Chondrocyte (in vitro differentiated cells): ENCODE measurements around the gene FBXW8. TPM values are rescaled to one million over a fixed set of nuclear protein-coding genes. Genes with fewer than 3 reads are reported as not detected.

Source experiments
- DNase-seq: peaks from one replicate; pipeline ENCODE4 v3.0.0; 2021; ENCODE audit warnings: mixed read lengths, low spot score
- H3K27ac Mint-ChIP-seq: one replicate; pipeline ENCODE4 v1.8.0; 2021; ENCODE audit warnings: mild to moderate bottlenecking, moderate library complexity, mixed read lengths; ENCODE audit not compliant: unreplicated experiment
- H3K27me3 Mint-ChIP-seq: 2 replicates; pipeline ENCODE4 v1.8.0; 2021; ENCODE audit warnings: low read depth, mixed read lengths
- H3K36me3 Mint-ChIP-seq: 2 replicates; pipeline ENCODE4 v1.8.0; 2021; ENCODE audit warnings: low read depth, mixed read lengths
- H3K4me1 Mint-ChIP-seq: 2 replicates; pipeline ENCODE4 v1.8.0; 2021; ENCODE audit warnings: low read depth, mild to moderate bottlenecking, mixed read lengths
- H3K4me3 Mint-ChIP-seq: one replicate; pipeline ENCODE4 v1.8.0; 2021; ENCODE audit warnings: mild to moderate bottlenecking, moderate library complexity, mixed read lengths; ENCODE audit not compliant: unreplicated experiment
- H3K9me3 Mint-ChIP-seq: 2 replicates; pipeline ENCODE4 v1.8.0; 2021; ENCODE audit warnings: low read depth, mixed read lengths
- total RNA-seq: library from RNA; stranded (reverse); gene quantifications from 3 replicates; pipeline ENCODE4 v1.2.1, GENCODE V29; 2021
- TF ChIP-seq, protein P1 (sequence below): fragments of 200-600 bp; sonication (generic); IDR thresholded peaks from 2 replicates; pipeline ENCODE4 v1.5.0; 2021; ENCODE audit warnings: antibody characterized with exemption, mild to moderate bottlenecking, moderate library complexity

Gene FBXW8
- total RNA-seq, 1 donor from 2014 or later, result 30.3 TPM

DNA sequence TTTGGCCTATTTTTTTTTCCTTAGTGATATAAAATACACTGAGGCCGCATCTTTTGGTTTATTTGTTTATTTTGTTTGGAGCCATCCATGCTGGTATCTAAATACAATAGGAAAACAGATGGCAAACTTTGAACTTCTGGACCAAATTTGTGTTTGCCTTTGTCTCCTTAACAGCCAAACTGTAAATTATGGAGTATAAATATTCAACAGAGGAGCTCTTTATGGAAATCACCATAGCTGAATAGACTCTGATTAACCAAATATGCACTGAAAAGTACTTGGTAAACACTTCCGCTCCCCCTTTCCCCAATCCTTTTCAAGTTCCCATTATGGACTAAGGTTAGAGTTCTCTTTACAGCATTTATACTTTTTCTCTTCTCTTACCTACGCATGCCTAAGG, 107.9 kb downstream of the FBXW8 start:
- no peak for DNase-seq
- no peak overlapping the region for H3K27ac Mint-ChIP-seq
- peaks cover 9% of the 10 kb centered on the region for H3K9me3 Mint-ChIP-seq
- no peak overlapping the region for H3K4me3 Mint-ChIP-seq
- TF ChIP-seq, protein P1, sequence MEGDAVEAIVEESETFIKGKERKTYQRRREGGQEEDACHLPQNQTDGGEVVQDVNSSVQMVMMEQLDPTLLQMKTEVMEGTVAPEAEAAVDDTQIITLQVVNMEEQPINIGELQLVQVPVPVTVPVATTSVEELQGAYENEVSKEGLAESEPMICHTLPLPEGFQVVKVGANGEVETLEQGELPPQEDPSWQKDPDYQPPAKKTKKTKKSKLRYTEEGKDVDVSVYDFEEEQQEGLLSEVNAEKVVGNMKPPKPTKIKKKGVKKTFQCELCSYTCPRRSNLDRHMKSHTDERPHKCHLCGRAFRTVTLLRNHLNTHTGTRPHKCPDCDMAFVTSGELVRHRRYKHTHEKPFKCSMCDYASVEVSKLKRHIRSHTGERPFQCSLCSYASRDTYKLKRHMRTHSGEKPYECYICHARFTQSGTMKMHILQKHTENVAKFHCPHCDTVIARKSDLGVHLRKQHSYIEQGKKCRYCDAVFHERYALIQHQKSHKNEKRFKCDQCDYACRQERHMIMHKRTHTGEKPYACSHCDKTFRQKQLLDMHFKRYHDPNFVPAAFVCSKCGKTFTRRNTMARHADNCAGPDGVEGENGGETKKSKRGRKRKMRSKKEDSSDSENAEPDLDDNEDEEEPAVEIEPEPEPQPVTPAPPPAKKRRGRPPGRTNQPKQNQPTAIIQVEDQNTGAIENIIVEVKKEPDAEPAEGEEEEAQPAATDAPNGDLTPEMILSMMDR, result no peak
- peaks cover 16% of the 10 kb centered on the region for H3K4me1 Mint-ChIP-seq
- H3K27me3 Mint-ChIP-seq, result no peaks in the 10 kb centered on the region
- peaks cover 32% of the 10 kb centered on the region for H3K36me3 Mint-ChIP-seq

DNA sequence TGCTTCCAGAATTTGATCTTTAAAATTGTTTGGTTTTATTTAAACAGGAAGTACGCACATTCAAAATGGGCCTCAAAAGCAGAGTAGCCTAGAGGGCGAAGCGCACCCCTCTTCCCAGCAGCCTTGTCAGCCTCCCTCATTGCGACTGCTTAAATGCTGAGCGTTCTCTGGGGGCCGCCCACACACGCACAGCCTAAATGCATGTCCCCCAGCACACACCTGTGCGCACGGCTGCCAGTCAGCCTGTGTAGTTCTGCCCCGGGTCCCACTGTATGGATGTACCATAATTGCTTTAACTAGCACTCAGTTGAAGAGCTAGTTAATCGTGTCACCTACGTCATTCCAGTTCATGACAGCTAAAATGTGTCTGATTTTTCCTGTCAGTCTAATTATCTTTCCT, 109.1 kb downstream of the FBXW8 start:
- H3K36me3 Mint-ChIP-seq, result peaks cover 24% of the 10 kb centered on the region
- DNase-seq, result no peak
- no peak overlapping the region for H3K4me3 Mint-ChIP-seq
- H3K9me3 Mint-ChIP-seq, result no peaks in the 10 kb centered on the region
- peaks cover 11% of the 10 kb centered on the region for H3K4me1 Mint-ChIP-seq
- H3K27ac Mint-ChIP-seq, result no peak overlapping the region
- TF ChIP-seq, protein P1, result no peak
- H3K27me3 Mint-ChIP-seq, result no peaks in the 10 kb centered on the region

DNA sequence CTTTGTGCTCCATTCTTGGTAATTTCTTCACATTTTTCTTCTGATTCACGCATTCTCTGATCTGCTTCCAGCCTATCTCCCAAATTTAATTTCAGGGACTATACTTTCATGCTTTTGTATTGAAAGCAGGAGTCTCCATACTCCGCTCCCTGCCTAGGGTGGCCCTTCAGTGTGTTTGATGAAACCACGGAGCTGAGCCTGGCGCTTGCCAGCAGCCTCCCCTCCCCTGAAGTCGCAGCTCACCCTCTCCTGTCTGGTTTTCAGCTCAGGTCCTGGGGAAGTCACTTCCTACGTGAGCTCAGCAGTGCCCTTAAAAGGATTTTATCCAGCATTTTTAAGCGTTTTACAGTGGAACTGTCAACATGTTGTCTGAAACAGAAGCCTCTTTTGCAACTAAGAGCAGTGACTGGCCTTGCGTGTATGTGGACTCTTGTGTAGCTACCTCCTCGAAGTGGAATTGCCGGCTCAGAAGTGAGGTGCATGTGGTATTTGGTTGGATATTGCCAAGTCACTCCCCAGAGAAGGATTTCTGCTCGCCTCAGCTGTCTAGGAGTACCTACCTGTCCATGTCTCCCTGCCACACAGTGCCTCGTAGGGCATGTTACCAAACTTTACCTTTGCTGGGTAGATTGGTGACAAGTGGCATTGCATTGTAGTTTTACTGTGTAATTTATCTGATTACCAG, 109.9 kb downstream of the FBXW8 start:
- DNase-seq, result no peak
- H3K27ac Mint-ChIP-seq, result no peak overlapping the region
- peaks cover 21% of the 10 kb centered on the region for H3K36me3 Mint-ChIP-seq

DNA sequence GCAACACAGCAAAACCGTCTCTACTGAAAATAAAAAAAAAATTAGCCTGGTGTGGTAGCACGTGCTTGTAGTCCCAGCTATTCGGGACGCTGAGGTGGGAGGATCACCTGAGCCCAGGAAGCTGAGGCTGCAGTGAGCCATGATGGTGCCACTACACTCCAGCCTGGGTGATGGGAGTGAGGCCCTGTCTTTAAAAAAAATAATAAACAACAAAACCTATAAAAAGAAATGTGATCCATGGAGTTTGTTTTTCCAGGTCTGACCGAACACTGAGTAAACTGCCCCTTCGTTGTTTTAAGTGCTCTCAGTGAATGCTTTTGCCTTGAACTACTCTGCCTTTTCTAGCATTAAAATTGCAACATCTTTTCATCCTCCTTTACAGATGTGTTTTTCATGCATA, 111.7 kb downstream of the FBXW8 start:
- Mint-ChIP-seq H3K9me3 (no peaks in the 10 kb centered on the region), H3K36me3 (peaks cover 18% of the 10 kb centered on the region), H3K27ac (no peak overlapping the region), H3K27me3 (no peaks in the 10 kb centered on the region), H3K4me1 (peaks cover 15% of the 10 kb centered on the region), H3K4me3 (no peak overlapping the region)
- no peak for DNase-seq
- TF ChIP-seq, protein P1, result no peak

More for the DNA sequence above, 109.9 kb downstream of the FBXW8 start:
- H3K9me3 Mint-ChIP-seq, result no peaks in the 10 kb centered on the region
- no peaks in the 10 kb centered on the region for H3K27me3 Mint-ChIP-seq
- no peak overlapping the region for H3K4me3 Mint-ChIP-seq
- peaks cover 13% of the 10 kb centered on the region for H3K4me1 Mint-ChIP-seq
- TF ChIP-seq, protein P1, result no peak

DNA sequence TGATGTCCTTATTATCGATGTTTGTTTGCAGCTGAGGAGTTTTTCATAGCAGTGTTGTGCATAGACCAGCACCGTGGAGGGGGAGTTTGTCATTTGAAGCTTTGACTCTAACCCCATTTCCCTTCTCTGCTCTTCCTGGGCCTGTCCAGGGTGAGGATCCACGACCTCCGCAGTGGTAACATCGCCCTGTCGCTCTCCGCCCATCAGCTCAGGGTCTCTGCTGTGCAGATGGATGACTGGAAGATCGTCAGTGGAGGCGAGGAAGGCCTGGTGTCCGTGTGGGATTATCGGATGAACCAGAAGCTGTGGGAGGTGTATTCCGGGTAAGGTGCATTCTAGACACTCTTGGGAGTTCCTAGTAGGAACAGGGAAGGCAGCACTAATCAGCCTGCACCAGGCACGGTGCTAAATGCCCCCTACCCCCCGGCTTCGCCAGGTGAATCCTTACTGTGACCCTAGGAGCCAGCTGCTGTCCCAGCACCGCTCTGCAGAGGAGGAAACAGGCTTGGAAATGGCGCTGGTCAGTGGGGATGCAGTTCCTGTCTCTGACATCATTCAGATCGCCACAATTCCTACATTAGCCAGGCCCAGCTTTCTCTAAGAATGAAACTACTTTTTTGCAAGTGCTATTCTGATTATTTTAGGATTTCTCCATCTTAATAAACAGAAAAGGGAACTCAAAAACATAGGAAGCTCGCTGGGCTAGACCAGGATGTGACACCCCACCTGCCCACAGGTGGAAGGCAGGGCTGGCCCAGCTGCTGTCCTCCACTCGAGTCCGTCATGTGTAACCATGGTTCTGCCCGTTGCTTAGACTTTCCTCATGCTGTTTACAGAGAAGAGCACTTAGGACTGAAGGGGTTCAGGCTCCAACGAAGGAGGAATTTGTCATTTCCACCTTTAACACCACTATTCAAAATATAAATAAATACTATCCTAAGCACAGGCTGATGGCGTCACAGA, 113.5 kb downstream of the FBXW8 start:
- H3K4me3 Mint-ChIP-seq, result no peak overlapping the region
- H3K9me3 Mint-ChIP-seq, result no peaks in the 10 kb centered on the region
- H3K4me1 Mint-ChIP-seq, result peaks cover 15% of the 10 kb centered on the region
- H3K36me3 Mint-ChIP-seq, result peaks cover 21% of the 10 kb centered on the region
- DNase-seq, result no peak
- no peak overlapping the region for H3K27ac Mint-ChIP-seq
- TF ChIP-seq, protein P1, result no peak
- H3K27me3 Mint-ChIP-seq, result no peaks in the 10 kb centered on the region
